GM19455 (cell line): ENCODE measurements around the gene SFT2D1.

Source experiments
- ATAC-seq: cut with Tn5 transposase; IDR thresholded peaks from one replicate; pipeline ENCODE4 v1.9.1; 2021; ENCODE audit not compliant: unreplicated experiment

SFT2D1 gene

DNA sequence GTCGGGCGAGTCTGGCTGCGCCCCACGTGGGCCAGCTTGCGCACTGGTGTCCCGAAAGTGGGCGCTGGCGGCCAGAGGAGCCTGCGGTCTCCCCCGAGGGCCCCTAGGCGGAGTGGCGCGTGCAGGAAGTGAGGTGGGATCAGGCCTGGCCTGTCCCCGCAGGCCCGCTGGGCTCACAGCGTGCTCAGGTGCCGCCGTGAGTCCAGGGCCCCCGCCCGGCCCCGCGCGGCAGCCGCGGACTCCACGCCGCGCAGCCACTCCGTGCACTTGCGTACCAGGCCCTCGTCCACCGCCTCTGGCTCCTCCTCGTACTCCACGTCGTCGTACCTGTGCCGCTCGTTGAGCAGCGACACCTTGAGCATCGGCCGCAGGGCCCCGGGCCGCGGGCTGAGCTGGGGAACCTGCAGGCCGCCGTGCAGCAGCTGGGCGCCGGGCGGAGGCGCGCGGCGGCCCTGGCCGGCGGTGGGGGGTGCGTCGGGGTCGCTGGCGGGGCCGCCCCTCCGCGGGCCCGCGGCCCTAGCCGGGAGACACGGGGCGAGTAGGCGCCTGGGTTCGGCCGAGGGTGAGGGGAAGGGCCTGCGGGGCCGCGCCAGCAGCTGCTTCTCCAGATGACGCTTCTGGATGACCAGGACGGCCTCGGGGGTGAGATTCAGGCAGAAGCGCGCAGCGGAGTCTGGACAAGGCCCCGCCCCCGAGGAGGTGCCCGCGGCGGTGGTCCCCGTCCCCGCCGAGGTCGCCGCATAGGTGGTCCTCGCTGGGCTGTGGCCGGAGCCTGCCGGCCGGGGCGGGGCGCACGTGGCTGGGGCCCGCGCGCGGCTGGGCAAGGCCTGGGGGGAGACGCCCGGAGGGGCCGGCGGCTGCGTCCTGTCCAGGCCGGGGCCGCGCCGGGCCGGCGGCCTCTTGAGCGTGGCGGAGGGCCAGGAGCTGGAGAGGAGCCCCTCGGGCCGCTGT, 35.0 kb downstream of the SFT2D1 start:
- ATAC-seq, result peak; percentile 36

GRCh38 chr6:166306378-166307081, 35.8 kb downstream of the SFT2D1 start:
- no peak for ATAC-seq

DNA sequence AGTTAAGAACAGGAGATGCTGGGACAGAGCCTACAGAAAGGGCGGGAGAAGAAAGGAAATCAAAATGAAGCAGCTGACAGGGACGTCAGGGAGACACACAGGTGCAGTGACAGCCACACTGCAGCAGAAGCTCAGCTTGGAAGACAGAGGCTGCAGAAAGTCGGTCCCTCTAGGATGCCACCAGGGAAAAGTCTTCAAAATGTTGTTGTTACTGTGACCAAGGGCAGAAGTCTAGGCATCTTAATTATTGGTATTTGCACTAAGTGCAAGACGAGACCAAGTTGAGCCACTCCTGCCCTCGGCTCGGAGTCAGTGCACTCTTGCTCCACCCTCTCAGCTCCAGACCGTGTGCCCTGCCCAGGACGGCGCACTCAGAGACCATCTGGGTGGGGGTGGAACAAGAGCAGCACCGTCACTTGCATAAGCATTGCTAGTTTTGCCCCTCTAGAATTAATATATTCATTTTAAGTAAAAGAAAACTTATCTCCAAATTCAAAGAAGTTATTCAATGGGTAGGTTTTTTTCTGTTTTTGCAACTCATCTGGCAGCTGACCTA, 36.7 kb downstream of the SFT2D1 start:
- ATAC-seq, result no peak

GRCh38 chr6:166304106-166304505, 38.2 kb downstream of the SFT2D1 start:
- ATAC-seq, result no peak

DNA sequence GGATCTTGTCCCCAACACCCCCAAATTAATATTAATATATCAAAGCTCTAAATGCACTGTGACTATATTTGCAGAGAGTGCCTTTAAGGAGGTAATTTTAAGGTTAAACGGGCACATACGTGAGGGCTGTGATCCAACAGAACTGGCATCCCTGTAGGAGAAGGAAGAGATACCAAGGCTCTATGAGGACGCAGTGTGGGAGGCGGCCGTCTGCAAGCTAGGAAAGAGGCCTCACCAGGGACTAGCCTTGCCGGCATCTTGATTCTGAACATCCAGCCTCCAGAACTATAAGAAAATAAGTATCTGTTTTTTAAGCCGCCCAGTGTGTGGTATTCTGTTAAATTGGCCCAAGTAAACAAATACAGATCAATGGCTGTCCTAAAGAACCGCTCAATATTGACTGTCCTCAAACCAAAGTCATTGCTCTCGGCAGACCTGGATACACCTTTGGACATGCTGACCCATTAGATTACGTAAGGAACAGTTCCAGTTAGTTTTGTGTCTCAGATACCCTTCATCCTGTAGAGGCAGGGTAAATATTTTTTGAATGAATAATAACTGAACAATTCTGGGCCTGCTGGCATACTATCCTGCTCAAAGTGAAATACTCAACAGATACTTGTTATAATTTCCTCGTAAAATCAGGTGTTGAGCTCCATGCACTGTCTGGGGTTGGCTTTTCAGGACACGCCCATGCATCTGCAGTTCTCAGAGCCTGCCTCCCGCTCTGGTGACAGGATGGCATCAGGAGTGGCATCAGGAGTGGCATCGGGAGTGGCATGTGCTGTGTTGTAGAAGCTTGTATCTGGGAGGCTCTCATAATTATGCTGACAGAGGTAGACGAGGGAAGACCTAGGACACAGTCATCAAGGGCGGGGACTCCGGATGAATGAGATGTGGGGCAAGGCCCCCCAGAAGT, 40.5 kb downstream of the SFT2D1 start:
- ATAC-seq, result no peak

DNA sequence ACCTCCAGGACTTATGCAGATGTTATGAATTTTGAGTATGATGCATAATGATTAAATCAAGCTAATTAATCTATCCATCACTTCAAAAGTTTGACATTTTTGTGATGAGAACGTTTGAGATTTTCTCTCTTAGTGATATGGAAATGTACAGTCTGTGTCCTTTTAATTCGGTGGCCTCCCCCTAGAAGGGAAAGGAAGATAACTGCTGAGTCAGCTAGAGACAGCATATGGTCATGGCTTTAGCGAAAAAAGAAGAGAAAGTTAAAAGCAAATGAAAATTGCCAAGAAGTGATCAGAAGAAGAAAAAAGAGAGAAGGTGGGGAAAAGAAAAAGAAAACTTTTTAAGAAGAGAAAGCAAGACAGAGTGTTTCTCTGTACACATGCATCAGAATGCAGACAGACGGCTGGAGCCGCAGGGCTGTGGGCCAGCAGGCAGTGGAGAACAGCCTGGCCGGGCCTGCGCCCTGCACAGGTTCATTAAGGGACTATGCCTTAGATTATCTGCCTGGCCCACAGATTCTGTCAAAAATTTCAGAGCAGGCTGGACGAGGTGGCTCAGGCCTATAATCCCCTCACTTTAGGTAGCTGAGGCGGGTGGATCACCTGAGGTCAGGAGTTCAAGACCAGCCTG, 41.9 kb downstream of the SFT2D1 start:
- ATAC-seq, result no peak

DNA sequence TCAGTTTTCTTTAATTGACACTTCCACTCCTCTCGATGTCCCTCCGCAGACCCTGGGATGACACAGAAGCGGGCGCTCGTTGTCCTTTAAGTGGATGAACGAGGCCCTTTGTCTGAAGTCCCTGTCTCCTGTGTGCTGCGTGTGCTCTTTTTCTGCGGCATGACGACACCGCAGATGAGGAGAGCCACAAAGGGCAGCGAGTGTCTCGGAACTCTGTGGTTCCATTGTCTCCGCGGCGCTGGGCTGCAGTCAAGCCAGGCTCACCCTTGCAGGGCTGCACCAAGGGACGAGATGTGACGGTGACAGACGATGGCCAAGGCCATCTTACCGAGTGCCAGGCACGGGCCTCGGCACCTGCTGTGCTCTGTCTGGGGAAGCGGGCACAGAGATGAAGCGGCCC, 44.7 kb downstream of the SFT2D1 start:
- no peak for ATAC-seq

GRCh38 chr6:166296035-166296883, 46.1 kb downstream of the SFT2D1 start:
- no peak for ATAC-seq

- ATAC-seq, result no peak
These were observed 48.4 kb downstream of the SFT2D1 start for GRCh38 chr6:166293731-166294584.

GRCh38 chr6:166289207-166290060, 52.9 kb downstream of the SFT2D1 start:
- no peak for ATAC-seq

GRCh38 chr6:166286839-166287271, 55.5 kb downstream of the SFT2D1 start:
- ATAC-seq, result peak; percentile 98

DNA sequence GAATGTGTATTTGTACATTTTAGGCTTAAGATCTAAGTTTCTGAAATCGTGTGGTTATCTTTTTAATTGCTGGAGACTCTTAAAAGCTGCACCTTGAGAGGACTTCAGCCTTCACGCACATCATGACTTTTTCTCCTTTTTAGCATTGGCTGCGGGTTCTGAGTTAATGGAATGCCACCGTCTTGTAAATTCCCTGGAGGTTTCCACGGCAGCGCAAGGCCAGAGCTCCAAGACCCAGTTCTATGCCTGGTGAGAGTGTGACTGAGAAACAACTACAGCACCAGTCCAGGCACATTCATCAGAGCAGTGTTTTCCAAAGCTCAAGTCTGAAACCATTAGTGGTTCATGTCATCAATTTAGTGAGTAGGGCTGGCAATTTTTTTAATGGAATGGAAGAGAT, 57.1 kb downstream of the SFT2D1 start:
- ATAC-seq, result no peak

DNA sequence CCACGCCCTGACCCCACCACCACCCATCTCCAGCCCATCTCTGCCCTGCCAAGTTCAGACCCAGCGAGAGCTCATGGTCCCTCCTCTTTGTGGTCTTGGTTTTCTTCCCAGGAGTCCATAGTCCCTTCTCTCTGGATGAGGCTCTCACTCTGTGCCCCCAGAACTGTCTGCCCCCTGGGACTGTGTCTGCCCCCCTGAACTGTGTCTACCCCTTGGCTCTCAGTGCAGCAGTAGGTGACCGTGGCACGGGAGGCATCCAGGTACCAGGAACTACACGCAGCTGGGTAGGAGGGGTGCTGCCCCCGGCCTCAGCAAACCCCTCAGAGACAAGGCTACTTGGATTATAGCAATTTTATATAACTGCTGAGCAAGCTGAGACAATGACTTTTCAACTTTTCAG, 57.7 kb downstream of the SFT2D1 start:
- no peak for ATAC-seq

DNA sequence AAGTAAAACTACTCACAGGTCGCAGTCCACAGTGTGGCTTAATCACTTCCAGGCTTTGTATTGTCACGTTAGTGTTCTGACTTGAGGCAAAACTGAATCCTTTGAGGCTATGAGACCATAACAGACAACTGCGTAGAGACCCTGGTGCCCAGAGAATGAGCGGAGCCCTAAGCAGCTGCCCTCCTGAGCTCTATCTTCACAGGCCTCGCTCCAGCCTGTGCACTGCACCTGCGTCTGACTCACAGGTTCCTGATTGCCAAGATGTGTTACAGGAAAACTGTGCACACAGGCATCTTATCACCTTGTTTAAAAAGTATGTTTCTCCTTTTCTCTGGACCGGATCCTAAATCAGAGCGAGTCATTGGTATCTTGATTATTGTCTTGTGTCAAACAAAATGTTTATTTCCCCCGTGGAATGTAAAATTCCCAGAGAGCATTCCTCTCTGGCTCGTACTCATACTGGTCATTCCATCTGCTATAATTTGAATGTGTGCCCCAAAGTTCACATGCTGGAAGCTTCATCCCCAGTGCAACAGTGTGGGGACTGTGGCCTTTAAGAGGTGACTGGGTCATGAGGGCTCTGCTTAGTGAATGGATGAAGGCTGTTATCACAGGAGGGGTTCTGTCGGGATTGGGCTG, 59.8 kb downstream of the SFT2D1 start:
- ATAC-seq, result no peak

DNA sequence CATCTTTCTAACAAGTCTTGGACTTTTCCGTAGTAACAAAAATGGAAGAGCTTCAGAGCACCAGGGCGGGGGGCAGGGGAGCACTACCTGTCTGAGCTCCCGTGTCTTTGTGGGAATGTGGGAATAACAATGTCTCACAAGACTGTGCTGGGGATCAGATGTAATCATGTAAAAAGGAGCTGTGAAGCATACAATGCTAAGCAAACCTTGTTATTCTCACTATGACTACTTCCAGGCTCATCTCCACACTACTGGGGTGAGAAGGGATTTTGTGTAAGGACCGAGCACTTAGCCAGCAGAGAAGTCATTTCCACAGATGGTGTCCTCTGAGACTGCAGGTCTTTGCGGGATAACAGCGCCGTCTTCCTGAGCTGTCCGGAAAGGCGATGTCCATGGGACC, 61.2 kb downstream of the SFT2D1 start:
- ATAC-seq, result peak; percentile 48

DNA sequence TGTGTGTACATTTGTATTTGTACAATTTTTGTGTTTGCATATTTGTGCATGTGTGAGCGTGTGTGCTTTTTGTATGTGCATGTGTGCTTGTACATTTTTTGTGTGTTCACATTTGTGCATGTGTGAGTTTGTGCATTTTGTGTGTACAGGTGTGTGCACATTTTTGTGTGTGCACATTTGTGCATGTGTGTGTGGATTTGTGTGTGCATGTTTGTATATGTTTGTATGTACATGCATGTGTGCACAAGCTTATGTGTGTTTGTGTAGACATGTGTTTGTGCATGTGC, 63.0 kb downstream of the SFT2D1 start:
- ATAC-seq, result no peak
